HG02981 (cell line): ENCODE data around the gene EXOSC3.

ENCODE experiments used
- ATAC-seq: cut with Tn5 transposase; IDR thresholded peaks from one replicate; pipeline ENCODE4 v1.9.1; 2021; ENCODE audit warnings: mild to moderate bottlenecking, moderate library complexity; ENCODE audit not compliant: unreplicated experiment

The EXOSC3 gene

GRCh38 chr9:37739222-37739621 lies 45.6 kb downstream of the EXOSC3 start:
- no peak for ATAC-seq

DNA sequence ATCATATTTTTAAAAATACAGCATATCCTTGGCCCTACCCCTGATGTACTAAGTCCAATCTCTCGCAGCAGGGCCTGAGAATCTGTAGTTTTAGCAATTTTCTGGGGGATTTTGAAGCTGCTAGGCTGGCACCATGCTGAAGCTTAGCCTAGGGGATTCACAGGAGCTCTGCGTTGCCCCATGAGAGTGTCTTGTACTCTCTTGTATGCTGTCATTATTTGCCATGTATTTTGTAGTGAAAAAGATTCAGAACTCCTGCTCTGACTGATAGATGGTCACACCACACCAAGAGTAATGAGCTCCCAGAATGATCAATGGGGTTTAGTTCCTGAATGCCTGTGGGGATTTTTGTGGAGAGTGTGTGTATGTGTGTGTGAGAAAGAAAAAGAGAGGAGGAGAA lies 51.9 kb downstream of the EXOSC3 start:
- no peak for ATAC-seq

DNA sequence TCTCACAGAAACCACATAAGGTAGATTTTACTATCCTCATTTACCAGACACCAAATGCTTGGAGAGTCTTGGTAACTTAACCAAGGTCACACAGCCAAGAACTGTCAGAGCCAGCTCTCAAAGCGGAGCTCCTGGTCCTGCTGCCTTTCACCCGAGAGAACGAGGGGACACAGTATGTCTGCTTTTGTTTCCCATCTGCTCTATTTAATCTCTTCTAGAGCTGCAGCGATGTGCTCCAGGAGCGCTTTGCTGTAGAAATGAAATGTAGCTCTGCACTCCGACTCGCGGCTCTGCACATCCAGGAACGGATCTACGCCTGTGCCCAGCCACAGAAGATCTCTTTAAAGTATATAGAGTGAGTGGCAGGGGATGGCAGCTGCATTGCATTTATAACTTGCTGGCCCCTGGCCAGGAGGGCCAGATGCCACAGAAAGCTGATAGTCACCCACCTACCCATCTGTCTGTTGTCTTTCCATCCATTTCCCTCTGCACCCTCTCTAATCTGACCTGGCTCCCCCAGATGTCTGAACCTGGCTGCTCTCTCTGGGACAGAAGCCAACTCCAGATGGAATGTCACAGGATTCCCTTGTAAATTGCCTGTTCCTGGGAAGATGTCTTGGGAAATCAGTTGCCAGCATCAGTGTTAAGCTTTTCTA lies 52.6 kb downstream of the EXOSC3 start:
- no peak for ATAC-seq

- ATAC-seq, result no peak
These were observed 54.0 kb downstream of the EXOSC3 start for GRCh38 chr9:37730839-37731238.

GRCh38 chr9:37730256-37730655 lies 54.6 kb downstream of the EXOSC3 start:
- ATAC-seq, result no peak
